Measurements from ENCODE around the gene USP6NL. TPM values are rescaled to one million over a fixed set of nuclear protein-coding genes. Genes with fewer than 3 reads are reported as not detected.

Gene USP6NL
- total RNA-seq, 1 experiment from 2014 or later = 11.5 TPM

DNA sequence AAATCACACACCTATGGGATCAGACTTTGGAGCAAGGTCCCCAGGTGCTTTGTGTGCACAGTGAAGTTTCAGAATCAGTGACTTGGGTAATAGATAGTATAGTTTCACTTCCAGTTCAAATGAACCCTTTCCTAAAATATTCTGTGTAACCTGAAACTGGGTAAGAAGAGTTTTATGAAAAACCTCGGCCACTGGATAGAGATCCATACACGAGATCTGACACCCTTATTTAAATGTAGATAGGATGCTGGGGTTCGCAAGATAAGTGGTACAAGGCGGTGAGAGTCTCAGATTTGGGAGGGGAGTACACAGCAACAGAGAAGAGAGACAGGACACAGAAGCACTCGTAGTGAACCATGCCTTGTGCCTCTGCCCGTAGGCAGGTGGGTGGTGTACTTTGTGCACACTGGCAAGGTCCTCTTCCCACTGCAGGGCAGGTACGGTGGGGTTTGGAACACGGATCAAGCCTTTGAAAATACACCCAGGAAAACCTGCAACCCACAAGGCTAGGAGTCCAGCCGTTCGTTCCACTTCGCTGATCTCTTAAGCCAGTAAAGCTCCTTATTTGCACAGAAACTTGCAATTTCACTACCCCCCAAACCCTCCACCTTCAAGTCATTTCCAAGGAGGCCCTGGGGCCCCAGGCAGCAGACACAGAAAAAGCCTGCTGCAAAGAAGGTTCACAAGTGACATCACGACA lies 162.8 kb downstream of the USP6NL start:
- H3K9me3 ChIP-seq (replicated peaks) = no peaks in the 10 kb centered on the region
- no peaks in the 10 kb centered on the region for H3K36me3 ChIP-seq
- no peaks in the 10 kb centered on the region; the same call in 1 of the 2 replicates for H3K27me3 ChIP-seq (replicated peaks)
- no peak for DNase-seq (ENCODE audit: low read depth in 1 of 2, low spot score in 2 of 2)
- H3K4me1 ChIP-seq (replicated peaks) = no peaks in the 10 kb centered on the region
- no peak overlapping the region for H3K27ac ChIP-seq
- H3K4me3 ChIP-seq = no peak overlapping the region

DNA sequence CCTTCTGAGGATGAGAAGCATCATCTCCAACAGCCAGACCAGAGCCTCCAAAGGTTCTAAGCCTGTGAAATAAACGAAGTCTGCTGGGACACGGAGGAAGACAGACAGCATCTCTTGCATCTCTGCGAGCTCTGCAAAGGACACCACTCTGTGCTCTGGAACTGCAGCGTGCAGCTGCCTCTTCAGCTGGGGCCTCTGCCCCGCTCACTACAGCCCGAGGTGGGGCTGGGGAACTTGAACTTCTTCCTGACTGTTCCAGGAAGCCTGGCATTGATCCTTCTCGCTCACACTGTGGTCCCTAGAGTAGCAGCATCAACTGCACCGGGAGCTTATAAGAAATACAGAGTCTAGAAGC lies 163.3 kb downstream of the USP6NL start:
- H3K27ac ChIP-seq = no peak overlapping the region
- no peak overlapping the region for H3K4me3 ChIP-seq
- H3K36me3 ChIP-seq = no peaks in the 10 kb centered on the region
- H3K9me3 ChIP-seq (replicated peaks) = no peaks in the 10 kb centered on the region
- DNase-seq (ENCODE audit: low read depth in 1 of 2, low spot score in 2 of 2) = no peak
- no peaks in the 10 kb centered on the region for H3K4me1 ChIP-seq (replicated peaks)
- no peaks in the 10 kb centered on the region; the same call in 1 of the 2 replicates for H3K27me3 ChIP-seq (replicated peaks)

DNA sequence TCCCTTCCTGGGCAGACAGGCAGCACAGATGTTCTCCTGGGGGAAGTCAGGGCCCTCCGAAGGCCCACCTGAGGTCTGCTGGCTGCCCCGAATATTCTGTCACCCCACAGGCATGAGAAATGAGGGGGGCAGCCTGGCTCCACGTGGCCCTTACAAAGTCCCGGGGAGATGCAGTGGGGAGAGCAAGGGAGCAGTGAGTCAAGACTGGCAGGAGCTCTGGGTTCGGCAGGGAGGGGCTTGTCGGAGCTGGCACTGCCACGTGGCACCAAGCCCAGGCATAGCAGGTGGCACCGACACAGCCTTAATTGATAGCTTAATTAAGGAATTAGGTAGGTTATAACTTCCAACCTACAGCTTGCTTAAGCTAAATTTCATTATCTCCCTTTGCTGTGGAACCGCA lies 163.9 kb downstream of the USP6NL start:
- Histone ChIP-seq H3K27ac (no peak overlapping the region), H3K36me3 (no peaks in the 10 kb centered on the region), H3K4me1 (replicated peaks) (no peaks in the 10 kb centered on the region), H3K9me3 (replicated peaks) (no peaks in the 10 kb centered on the region), H3K27me3 (replicated peaks) (no peaks in the 10 kb centered on the region; the same call in 1 of the 2 replicates), H3K4me3 (no peak overlapping the region)
- DNase-seq (ENCODE audit: low read depth in 1 of 2, low spot score in 2 of 2) = no peak

DNA sequence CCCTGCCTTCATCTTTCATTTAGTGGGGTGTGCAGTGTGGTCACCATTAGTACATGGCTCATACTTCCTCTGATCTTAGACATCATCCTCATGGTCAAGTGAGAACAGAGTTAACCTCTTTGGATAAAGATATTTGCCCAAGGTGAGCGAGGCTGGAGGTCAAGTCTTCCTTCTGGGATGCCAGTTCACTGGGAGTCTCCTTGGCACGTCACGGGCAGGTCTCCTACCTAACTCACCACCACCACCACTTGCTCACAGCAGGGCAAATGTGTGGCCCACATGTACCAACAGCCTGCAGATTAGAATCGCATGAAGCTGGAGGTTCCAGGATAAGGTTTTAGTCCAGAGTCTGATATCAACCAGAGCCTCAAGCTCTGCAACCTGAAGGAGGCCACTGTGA lies 164.6 kb downstream of the USP6NL start:
- Histone ChIP-seq H3K4me3 (no peak overlapping the region), H3K36me3 (no peaks in the 10 kb centered on the region)
- DNase-seq (ENCODE audit: low read depth in 1 of 2, low spot score in 2 of 2) = no peak

DNA sequence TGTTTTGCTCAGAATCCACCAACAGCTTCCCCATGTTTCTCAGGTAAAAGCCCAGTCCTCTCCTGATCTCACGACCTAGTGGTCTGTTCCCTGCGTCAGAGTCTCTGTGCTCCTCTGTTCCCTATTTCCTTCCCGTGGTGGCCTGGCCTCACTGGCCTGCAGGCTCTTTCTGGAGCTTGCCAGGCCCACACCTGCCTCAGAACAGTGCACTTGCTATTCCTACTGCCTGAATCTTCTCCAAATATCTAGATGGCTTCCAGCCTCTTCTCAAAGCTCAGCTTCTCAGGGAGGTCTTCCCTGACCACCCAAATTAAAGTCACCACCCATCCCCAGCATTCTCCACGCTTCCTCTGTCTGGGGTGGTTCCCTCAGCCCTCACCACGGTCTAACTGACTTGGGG lies 165.3 kb downstream of the USP6NL start:
- no peak for DNase-seq (ENCODE audit: low read depth in 1 of 2, low spot score in 2 of 2)
- Histone ChIP-seq H3K9me3 (replicated peaks) (no peaks in the 10 kb centered on the region), H3K4me1 (replicated peaks) (no peaks in the 10 kb centered on the region), H3K27ac (no peak overlapping the region), H3K36me3 (no peaks in the 10 kb centered on the region), H3K4me3 (no peak overlapping the region), H3K27me3 (replicated peaks) (no peaks in the 10 kb centered on the region; the same call in 1 of the 2 replicates)

More for the DNA sequence above, 164.6 kb downstream of the USP6NL start:
- H3K4me1 ChIP-seq (replicated peaks) = no peaks in the 10 kb centered on the region
- no peaks in the 10 kb centered on the region for H3K9me3 ChIP-seq (replicated peaks)
- H3K27me3 ChIP-seq (replicated peaks) = no peaks in the 10 kb centered on the region; the same call in 1 of the 2 replicates
- no peak overlapping the region for H3K27ac ChIP-seq

DNA sequence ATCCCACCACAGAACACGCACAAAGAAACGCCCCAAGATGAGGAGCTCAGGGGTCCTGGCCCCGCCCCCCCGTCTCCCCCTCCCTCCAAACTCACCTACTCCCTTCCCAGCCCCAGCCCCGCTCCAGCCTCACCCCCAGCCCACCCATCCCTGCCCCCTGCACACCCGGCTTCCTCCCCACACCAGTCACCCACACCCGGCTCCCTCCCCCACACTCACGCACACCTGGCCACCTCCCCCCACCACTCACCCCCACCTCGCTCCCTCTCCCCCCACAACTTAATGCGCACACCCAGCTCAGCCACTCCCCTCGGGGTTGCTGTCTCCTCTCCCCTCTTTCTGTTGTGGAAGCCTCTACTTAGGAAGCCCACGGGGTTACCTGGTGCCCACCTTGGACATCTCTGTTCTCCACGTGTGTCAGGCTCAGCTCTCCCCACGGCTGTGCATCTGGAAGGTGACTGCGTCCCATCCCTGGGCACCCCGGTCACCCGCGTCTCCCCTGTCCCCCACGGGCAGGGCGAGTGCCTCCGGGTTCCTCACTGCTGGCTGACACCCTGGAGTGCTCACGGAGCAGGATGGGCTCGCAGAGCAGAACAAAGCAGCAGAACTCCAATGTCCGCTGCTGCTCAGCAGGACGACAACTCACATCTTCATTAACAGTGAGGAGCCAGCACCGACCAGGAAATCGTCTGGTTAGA lies 166.8 kb downstream of the USP6NL start:
- no peak overlapping the region for H3K4me3 ChIP-seq
- H3K27me3 ChIP-seq (replicated peaks) = no peaks in the 10 kb centered on the region; the same call in 1 of the 2 replicates
- H3K9me3 ChIP-seq (replicated peaks) = no peaks in the 10 kb centered on the region
- no peaks in the 10 kb centered on the region for H3K4me1 ChIP-seq (replicated peaks)
- no peaks in the 10 kb centered on the region for H3K36me3 ChIP-seq
- H3K27ac ChIP-seq = no peak overlapping the region
- DNase-seq (ENCODE audit: low read depth in 1 of 2, low spot score in 2 of 2) = no peak

DNA sequence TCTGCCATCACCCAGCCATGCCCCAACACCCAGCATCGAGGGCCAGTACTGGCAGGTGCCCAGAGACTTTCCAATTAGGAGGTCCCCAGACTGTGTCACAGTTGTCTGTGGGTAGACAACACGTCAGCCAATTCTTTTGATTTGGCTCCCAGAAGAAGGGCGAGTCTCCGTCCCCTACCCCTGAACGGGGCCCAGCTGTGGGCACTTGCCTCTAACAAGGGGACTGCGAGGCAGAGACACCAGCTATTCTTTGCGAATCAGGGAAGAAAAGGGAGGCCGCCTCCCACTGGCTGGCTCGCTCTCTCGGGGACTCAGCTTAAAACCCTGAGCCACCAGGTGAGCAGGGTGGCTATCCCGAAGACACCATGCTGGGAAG lies 167.3 kb downstream of the USP6NL start:
- no peaks in the 10 kb centered on the region for H3K4me1 ChIP-seq (replicated peaks)
- no peaks in the 10 kb centered on the region for H3K36me3 ChIP-seq
- H3K27ac ChIP-seq = no peak overlapping the region
- DNase-seq (ENCODE audit: low read depth in 1 of 2, low spot score in 2 of 2) = no peak
- no peak overlapping the region for H3K4me3 ChIP-seq
- no peaks in the 10 kb centered on the region; the same call in 1 of the 2 replicates for H3K27me3 ChIP-seq (replicated peaks)
- H3K9me3 ChIP-seq (replicated peaks) = no peaks in the 10 kb centered on the region

DNA sequence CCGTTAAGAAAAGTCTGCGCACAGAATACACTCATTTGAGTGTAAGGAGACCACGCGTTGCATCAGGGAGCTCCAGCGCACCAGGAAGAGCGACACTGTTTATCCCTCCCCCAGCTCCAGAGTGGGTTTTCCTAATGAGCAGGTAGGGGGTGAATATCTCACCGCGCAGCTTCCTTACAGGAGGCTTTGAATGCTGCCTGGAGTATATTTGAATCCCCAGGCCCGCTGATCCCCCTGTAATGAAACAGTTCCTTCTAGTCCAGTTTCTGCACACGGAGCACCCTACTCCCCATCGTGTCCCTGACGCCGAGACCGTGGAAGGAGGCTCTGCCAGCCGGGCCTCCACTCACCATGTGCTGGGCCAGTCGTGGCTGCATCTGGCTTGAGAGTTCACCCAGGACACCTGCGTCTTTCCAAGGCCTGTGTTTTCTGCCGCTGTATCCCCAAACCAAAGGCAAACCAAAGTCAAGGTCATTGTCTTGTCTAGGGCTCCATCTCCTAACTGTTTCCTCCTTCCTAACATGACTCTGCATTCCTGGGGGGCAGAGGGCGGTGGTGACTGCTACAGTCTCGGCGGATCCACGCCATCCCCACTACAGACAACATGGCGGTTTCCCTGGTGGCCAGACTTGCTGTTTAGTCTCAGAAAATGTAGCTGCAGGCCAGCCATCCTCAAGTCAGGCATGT lies 167.8 kb downstream of the USP6NL start:
- H3K36me3 ChIP-seq = no peaks in the 10 kb centered on the region
- no peaks in the 10 kb centered on the region for H3K4me1 ChIP-seq (replicated peaks)
- DNase-seq (ENCODE audit: low read depth in 1 of 2, low spot score in 2 of 2) = no peak

DNA sequence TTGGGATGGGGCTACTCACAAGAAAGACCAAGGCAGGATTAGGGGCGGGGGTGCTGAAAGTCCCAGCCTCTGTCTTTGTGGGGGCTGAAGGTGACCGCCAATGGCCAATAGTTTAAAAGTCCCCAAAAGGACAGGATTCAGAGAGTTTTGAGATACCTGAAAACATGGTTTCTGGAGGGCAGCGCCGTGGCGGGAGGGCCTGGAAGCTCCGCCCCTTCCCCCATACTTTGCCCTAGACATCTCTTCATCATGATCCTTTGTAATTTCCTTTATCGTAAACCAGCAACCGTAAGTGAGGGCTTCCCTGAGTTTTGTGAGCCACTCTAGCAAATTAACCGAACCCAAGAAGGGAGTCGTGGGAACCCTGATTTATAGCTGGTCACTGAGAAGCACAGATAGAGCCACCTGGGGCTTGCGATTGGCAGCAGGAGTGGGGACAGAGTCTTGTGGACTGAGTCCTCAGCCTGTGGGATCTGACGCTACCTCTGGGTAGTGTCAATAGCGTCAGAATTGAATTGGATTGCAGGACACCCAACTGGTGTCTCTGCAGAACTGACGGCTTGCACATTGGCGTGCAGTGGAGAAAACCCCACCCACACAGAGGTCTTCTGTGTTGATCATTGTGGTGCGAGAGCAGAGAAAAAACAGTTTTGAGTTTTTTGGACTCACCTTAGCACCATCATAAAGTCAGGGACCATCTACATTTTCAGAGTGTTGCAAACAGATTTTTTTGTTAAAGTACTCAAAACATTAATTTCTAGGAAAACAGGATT lies 169.3 kb downstream of the USP6NL start:
- no peaks in the 10 kb centered on the region for H3K27me3 ChIP-seq (replicated peaks)
- H3K9me3 ChIP-seq (replicated peaks) = no peaks in the 10 kb centered on the region
- H3K27ac ChIP-seq = no peak overlapping the region
- H3K4me3 ChIP-seq = no peak overlapping the region
- H3K36me3 ChIP-seq = no peaks in the 10 kb centered on the region
- no peak for DNase-seq (ENCODE audit: low read depth in 1 of 2, low spot score in 2 of 2)
- H3K4me1 ChIP-seq (replicated peaks) = no peaks in the 10 kb centered on the region

More for the DNA sequence above, 167.8 kb downstream of the USP6NL start:
- Histone ChIP-seq H3K9me3 (replicated peaks) (no peaks in the 10 kb centered on the region), H3K27me3 (replicated peaks) (no peaks in the 10 kb centered on the region; the same call in 1 of the 2 replicates), H3K4me3 (no peak overlapping the region), H3K27ac (no peak overlapping the region)

DNA sequence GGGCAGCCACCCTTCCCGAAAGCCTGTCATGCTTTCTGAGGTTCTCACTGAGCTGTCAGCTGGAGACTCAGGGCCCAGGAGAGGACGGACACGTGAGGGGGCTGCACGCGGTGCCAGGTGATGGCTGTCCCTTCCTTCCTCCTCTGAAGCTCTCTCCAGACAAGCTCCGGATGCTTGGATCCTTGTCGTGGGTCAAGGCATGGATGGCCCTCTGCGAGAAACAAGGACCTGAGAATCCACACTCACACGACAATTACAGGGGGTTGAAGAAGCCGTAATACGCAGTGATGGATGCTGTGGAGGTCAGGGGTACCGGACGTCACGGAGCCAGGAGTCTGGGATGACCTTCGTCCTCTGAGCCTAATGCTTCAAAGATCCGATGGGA lies 170.3 kb downstream of the USP6NL start:
- DNase-seq (ENCODE audit: low read depth in 1 of 2, low spot score in 2 of 2) = no peak
- Histone ChIP-seq H3K36me3 (no peaks in the 10 kb centered on the region), H3K4me3 (no peak overlapping the region), H3K27ac (no peak overlapping the region), H3K4me1 (replicated peaks) (no peaks in the 10 kb centered on the region), H3K27me3 (replicated peaks) (no peaks in the 10 kb centered on the region), H3K9me3 (replicated peaks) (no peaks in the 10 kb centered on the region)

DNA sequence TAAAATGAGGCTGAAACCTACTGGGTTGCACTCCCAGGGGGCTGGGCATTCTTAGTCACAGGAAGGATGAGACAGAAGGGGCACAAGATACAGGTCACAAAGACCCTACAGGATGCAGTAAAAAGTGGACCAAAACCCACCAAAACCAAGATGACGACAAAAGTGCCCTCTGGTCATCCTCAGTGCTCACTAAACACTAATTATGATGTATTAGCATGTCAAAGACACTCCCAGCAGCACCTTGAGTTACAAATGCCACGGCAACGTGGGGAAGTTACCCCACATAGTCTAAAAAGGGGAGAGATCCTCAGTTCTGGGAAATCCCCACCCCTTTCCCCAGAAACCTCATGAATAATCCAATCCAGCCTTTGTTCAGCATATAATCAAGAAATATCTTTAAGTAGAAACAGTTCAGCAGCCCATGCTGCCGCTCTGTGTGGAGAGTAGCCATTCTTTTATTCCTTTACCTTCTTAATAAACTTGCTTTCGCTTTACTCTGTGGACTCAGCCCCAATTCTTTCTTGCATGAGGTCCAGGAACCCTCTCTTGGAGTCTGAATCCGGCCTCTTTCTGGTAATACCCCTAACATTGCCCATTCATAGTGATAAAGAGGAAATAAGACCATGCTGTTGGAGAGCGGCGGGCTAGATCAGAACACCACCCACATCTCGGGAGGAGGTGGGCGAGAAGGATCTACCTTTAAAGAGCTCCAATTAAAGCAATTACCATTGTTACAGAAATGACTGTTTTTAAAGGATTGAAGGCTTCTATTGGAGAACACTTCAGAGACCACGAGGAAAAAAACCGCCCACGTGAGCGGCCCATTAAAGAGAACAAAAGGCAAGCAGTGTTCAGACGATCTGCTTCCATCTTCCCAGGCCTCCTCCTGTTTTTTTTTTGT lies 170.9 kb downstream of the USP6NL start:
- Histone ChIP-seq H3K36me3 (no peaks in the 10 kb centered on the region), H3K9me3 (replicated peaks) (no peaks in the 10 kb centered on the region), H3K27ac (no peak overlapping the region), H3K4me1 (replicated peaks) (no peaks in the 10 kb centered on the region), H3K4me3 (no peak overlapping the region), H3K27me3 (replicated peaks) (no peaks in the 10 kb centered on the region)
- no peak for DNase-seq (ENCODE audit: low read depth in 1 of 2, low spot score in 2 of 2)

DNA sequence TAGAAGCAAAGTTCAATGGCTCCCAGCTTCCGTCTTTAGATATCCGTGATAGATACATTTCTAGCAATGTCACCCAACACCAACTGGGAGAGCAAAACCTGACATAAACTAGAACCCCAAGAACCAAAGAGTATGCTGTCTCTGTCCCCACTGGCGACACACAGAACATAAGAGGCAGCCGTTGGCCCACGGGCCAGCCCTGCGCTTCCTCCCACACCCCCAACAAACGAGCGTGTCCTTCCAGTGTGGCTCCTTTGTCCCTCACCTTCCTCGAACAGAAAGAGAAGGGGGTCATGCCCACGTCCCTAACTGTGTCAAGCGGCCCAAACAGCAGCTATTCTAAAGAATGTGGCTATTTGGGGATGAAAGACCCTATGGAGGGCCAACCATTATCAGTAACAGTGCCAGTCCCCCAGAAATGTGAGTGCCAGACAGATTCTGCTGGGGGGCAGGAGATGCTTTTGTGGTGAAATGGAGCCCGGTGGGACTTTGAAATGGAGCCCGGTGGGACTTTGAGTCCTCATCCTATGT lies 171.9 kb downstream of the USP6NL start:
- H3K9me3 ChIP-seq (replicated peaks) = no peaks in the 10 kb centered on the region
- H3K27ac ChIP-seq = no peak overlapping the region
- no peak for DNase-seq (ENCODE audit: low read depth in 1 of 2, low spot score in 2 of 2)
- no peaks in the 10 kb centered on the region for H3K36me3 ChIP-seq
- H3K4me3 ChIP-seq = no peak overlapping the region
- no peaks in the 10 kb centered on the region for H3K4me1 ChIP-seq (replicated peaks)
- H3K27me3 ChIP-seq (replicated peaks) = no peaks in the 10 kb centered on the region
